Liver (tissue), 9 donors: ENCODE measurements around the gene GRM1. TPM values are rescaled to one million over a fixed set of nuclear protein-coding genes. Genes with fewer than 3 reads are reported as not detected.

Experiments used
- DNase-seq: peaks from one replicate; pipeline ENCODE4 v3.0.0-alpha.2; 2017; ENCODE audit warnings: low spot score
- H3K27ac ChIP-seq, 2 donors: one replicate each; pipeline ENCODE4 v1.7.0; 2013; ENCODE audit warnings: inconsistent platforms in 2 of 2, low read length in 2 of 2, control low read depth in 1 of 2, low read depth in 1 of 2, mild to moderate bottlenecking in 1 of 2
- H3K27me3 ChIP-seq, 4 donors: one replicate each; pipeline versions ENCODE4 v1.6.1 to v1.7.0; 2013; ENCODE audit warnings: low read length in 3 of 4, inconsistent platforms in 1 of 4, mild to moderate bottlenecking in 1 of 4, moderate library complexity in 1 of 4; ENCODE audit not compliant: control insufficient read depth in 4 of 4, insufficient read depth in 4 of 4
- H3K36me3 ChIP-seq, 4 donors: one replicate each; pipeline versions ENCODE4 v1.6.1 to v1.7.0; 2013; ENCODE audit warnings: low read length in 3 of 4, mild to moderate bottlenecking in 3 of 4, low read depth in 1 of 4, moderate library complexity in 1 of 4; ENCODE audit not compliant: control insufficient read depth in 4 of 4, insufficient read depth in 3 of 4
- H3K4me1 ChIP-seq, 4 donors: one replicate each; pipeline versions ENCODE4 v1.6.1 to v1.7.0; 2013; ENCODE audit warnings: low read length in 3 of 4, mild to moderate bottlenecking in 3 of 4, moderate library complexity in 1 of 4; ENCODE audit not compliant: control insufficient read depth in 4 of 4, insufficient read depth in 4 of 4
- H3K4me3 ChIP-seq, 3 donors: one replicate each; pipeline versions ENCODE4 v1.6.1 to v1.7.0; 2013; ENCODE audit warnings: low read length in 3 of 3, control low read depth in 1 of 3, low read depth in 1 of 3, mild to moderate bottlenecking in 1 of 3
- H3K9ac ChIP-seq, 2 donors: one replicate each; pipeline ENCODE4 v1.7.0; 2013; ENCODE audit warnings: low read length in 2 of 2, mild to moderate bottlenecking in 2 of 2, moderate library complexity in 2 of 2, control low read depth in 1 of 2, low read depth in 1 of 2
- H3K9me3 ChIP-seq, 4 donors: one replicate each; pipeline versions ENCODE4 v1.6.1 to v1.7.0; 2013; ENCODE audit warnings: low read length in 3 of 4; ENCODE audit not compliant: control insufficient read depth in 4 of 4
- EGR1 ChIP-seq, 2 donors: IDR thresholded peaks; 2 replicates each; pipeline ENCODE4 v1.6.1; 2016 to 2018; ENCODE audit warnings: antibody characterized with exemption in 2 of 2, low read depth in 2 of 2
- FOXA1 ChIP-seq: IDR thresholded peaks from 2 replicates; pipeline ENCODE4 v1.6.1; 2016; ENCODE audit warnings: antibody characterized with exemption
- FOXA2 ChIP-seq: IDR thresholded peaks from 2 replicates; pipeline ENCODE4 v1.6.1; 2016; ENCODE audit warnings: antibody characterized with exemption
- GABPA ChIP-seq, 2 donors: IDR thresholded peaks in 1 of 2; conservative IDR thresholded peaks in 1 of 2; 2 replicates each; pipeline ENCODE4 v1.6.1; 2016; ENCODE audit warnings: antibody characterized with exemption in 2 of 2, mild to moderate bottlenecking in 1 of 2, moderate library complexity in 1 of 2
- HNF4A ChIP-seq, 2 donors: conservative IDR thresholded peaks; 2 replicates each; pipeline ENCODE4 v1.6.1; 2016; ENCODE audit warnings: antibody characterized with exemption in 2 of 2, mild to moderate bottlenecking in 2 of 2
- HNF4G ChIP-seq: IDR thresholded peaks from 2 replicates; pipeline ENCODE4 v1.6.1; 2016; ENCODE audit warnings: antibody characterized with exemption
- NR2F2 ChIP-seq: IDR thresholded peaks from 2 replicates; pipeline ENCODE4 v1.6.1; 2016; ENCODE audit warnings: antibody characterized with exemption
- RAD21 ChIP-seq, 2 donors: IDR thresholded peaks; 2 replicates each; pipeline ENCODE4 v1.6.1; 2016; ENCODE audit warnings: antibody characterized with exemption in 2 of 2, mild to moderate bottlenecking in 2 of 2
- RXRA ChIP-seq, 2 donors: IDR thresholded peaks; 2 replicates each; pipeline ENCODE4 v1.6.1; 2017 to 2018; ENCODE audit warnings: antibody characterized with exemption in 2 of 2, mild to moderate bottlenecking in 1 of 2
- TAF1 ChIP-seq: conservative IDR thresholded peaks from 2 replicates; pipeline ENCODE4 v1.6.1; 2016; ENCODE audit warnings: antibody characterized with exemption, mild to moderate bottlenecking
- YY1 ChIP-seq: IDR thresholded peaks from 2 replicates; pipeline ENCODE4 v1.6.1; 2016; ENCODE audit warnings: antibody characterized with exemption, mild to moderate bottlenecking
- WGBS: extraction: QIAGEN DNeasy Blood & Tissue Kit; methylation state at CpG from one replicate; pipeline ENCODE4 v1.1.7; 2013; 5-methylcytosine and 5-hydroxymethylcytosine counted together
- polyA plus RNA-seq, 2 donors: library from polyadenylated mRNA; stranded (reverse) in 1 of 2; unstranded in 1 of 2; fragments of 200-250 nt in 1 of 2; fragments of >200 nt in 1 of 2; fragmentation: Nextera tagmentation in 1 of 2; extraction: Ambion mirVana in 1 of 2; gene quantifications; one replicate each; pipeline versions ENCODE4 v1.2.1 to v1.2.3, GENCODE V29; 2013 to 2015
- total RNA-seq, 2 donors: library from RNA; depleted of rRNA; stranded (reverse); fragments of >200 nt; gene quantifications; one replicate each; pipeline ENCODE4 v1.2.3, GENCODE V29; 2014
- TF ChIP-seq, protein P1 (sequence below): IDR thresholded peaks from 2 replicates; pipeline ENCODE4 v1.6.1; 2016; ENCODE audit warnings: antibody characterized with exemption
- TF ChIP-seq, protein P2 (sequence below): IDR thresholded peaks from 2 replicates; pipeline ENCODE4 v1.6.1; 2016; ENCODE audit warnings: antibody characterized with exemption
- TF ChIP-seq, protein P3 (sequence below): IDR thresholded peaks from 2 replicates; pipeline ENCODE4 v1.6.1; 2016; ENCODE audit warnings: antibody characterized with exemption, mild to moderate bottlenecking
- TF ChIP-seq, protein P4 (sequence below): IDR thresholded peaks from 2 replicates; pipeline ENCODE4 v1.6.1; 2016; ENCODE audit warnings: antibody characterized with exemption
- donor health status: healthy.
- donor health status: healthy.
- donor health status: healthy.
- donor health status: healthy.
- donor health status: healthy.

GRM1 gene
- total and polyA plus RNA-seq, 4 donors = under 0.01 to 0.05 (median 0.01) TPM; not detected in 1

DNA sequence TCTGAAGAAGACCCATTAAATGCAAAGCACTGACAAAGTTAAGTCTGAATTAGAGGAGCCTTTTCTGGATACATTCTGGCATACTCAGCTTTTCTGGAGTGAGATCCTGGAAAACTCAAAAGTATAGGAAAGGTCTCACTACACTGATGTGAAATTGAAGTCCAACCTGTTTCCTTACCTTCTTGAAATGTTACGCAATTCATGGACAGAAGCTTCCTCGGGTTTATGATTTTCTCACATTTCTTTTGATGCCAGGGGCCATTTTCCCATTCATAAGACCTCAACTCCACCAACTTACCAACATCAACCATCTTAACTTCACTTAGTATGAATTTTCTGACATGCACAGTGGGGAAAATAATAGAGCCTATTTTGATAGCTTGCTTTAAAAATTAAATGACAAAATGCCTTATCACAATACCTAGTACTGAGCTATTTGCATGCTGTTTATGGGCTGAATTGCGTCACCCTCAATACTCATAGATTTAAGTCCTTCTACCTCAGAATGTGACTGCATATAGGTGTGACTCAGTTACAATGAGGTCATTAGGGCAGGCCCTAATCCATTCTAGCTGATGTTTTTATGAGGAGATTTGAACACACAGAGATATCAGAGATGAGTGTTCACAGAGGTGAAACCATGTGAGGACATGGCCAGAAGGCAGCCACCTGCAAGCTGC, 441.4 kb downstream of the GRM1 start:
- no peak for TF ChIP-seq GABPA (IDR thresholded peaks at IDR 0.05 in 1 of 2, conservative IDR thresholded peaks at IDR 0.05 in 1 of 2)
- TF ChIP-seq RAD21 (IDR thresholded peaks at IDR 0.05) = no peak
- TF ChIP-seq, protein P1, sequence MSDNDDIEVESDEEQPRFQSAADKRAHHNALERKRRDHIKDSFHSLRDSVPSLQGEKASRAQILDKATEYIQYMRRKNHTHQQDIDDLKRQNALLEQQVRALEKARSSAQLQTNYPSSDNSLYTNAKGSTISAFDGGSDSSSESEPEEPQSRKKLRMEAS = no peak
- no peak for TF ChIP-seq HNF4A (conservative IDR thresholded peaks at IDR 0.05)
- TF ChIP-seq, protein P2, sequence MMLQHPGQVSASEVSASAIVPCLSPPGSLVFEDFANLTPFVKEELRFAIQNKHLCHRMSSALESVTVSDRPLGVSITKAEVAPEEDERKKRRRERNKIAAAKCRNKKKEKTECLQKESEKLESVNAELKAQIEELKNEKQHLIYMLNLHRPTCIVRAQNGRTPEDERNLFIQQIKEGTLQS = no peak
- WGBS = 82% methylated on average over 3 of the region's 3 CpGs
- Histone ChIP-seq H3K36me3 (no peaks in the 10 kb centered on the region), H3K27ac (no peak overlapping the region), H3K4me1 (no peaks in the 10 kb centered on the region), H3K4me3 (no peak overlapping the region), H3K9me3 (no peaks in the 10 kb centered on the region), H3K9ac (no peak overlapping the region), H3K27me3 (no peaks in the 10 kb centered on the region)
- no peak for DNase-seq

DNA sequence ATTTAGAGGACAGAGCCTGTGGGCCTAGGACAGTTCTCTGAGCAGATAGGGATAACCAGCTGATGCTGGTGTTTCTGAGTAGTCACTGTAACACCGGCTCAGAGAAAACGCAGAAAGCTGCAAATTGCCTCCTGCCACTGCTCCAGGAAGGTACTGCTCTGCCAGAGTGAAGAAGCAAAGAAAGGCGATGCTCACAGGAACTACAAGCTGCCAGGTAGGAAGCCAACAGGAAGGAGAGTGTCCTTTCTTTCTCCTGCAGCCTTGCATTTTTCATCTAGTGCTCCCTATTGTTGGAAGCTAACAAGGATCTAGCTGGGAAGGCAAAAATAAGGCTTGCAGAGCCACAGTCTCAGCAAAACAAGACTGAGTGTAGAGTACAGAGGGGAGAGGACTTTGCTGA, 444.1 kb downstream of the GRM1 start:
- Histone ChIP-seq H3K4me3 (no peak overlapping the region), H3K36me3 (no peaks in the 10 kb centered on the region), H3K27me3 (peaks cover 0 to 4% (median 0%) of the 10 kb centered on the region in 4 donors), H3K4me1 (no peaks in the 10 kb centered on the region), H3K9ac (no peak overlapping the region), H3K9me3 (no peaks in the 10 kb centered on the region), H3K27ac (no peak overlapping the region)
- TF ChIP-seq RAD21 (IDR thresholded peaks at IDR 0.05) = no peak
- TF ChIP-seq, protein P3, sequence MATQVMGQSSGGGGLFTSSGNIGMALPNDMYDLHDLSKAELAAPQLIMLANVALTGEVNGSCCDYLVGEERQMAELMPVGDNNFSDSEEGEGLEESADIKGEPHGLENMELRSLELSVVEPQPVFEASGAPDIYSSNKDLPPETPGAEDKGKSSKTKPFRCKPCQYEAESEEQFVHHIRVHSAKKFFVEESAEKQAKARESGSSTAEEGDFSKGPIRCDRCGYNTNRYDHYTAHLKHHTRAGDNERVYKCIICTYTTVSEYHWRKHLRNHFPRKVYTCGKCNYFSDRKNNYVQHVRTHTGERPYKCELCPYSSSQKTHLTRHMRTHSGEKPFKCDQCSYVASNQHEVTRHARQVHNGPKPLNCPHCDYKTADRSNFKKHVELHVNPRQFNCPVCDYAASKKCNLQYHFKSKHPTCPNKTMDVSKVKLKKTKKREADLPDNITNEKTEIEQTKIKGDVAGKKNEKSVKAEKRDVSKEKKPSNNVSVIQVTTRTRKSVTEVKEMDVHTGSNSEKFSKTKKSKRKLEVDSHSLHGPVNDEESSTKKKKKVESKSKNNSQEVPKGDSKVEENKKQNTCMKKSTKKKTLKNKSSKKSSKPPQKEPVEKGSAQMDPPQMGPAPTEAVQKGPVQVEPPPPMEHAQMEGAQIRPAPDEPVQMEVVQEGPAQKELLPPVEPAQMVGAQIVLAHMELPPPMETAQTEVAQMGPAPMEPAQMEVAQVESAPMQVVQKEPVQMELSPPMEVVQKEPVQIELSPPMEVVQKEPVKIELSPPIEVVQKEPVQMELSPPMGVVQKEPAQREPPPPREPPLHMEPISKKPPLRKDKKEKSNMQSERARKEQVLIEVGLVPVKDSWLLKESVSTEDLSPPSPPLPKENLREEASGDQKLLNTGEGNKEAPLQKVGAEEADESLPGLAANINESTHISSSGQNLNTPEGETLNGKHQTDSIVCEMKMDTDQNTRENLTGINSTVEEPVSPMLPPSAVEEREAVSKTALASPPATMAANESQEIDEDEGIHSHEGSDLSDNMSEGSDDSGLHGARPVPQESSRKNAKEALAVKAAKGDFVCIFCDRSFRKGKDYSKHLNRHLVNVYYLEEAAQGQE = no peak
- TF ChIP-seq, protein P2 = no peak
- WGBS = 67% methylated on average over 3 of the region's 3 CpGs
- no peak for DNase-seq

DNA sequence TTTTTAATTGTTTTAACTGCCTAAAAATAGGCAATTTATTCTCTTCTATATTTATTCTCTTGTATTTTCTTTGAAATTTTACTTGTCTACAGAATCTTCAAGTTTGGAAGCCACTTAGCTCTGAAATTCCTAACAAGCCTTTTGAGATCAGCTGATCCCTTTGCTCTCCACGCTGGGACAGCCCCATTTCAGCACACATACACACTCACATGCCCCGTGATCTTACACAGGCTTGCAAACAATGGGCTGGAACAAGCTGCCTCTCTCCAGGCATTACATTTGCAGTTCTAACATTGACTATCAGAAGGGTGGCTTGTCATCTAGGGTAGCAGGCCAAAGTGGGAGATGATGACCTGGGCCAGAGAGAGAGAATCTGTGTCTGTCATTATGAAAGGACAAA, 452.7 kb downstream of the GRM1 start:
- Histone ChIP-seq H3K4me3 (no peak overlapping the region), H3K27ac (no peak overlapping the region), H3K9ac (no peak overlapping the region), H3K36me3 (no peaks in the 10 kb centered on the region), H3K9me3 (peaks cover 0 to 3% (median 1%) of the 10 kb centered on the region in 4 donors), H3K4me1 (no peaks in the 10 kb centered on the region), H3K27me3 (no peaks in the 10 kb centered on the region)
- 41% methylated on average over 2 of the region's 2 CpGs for WGBS
- DNase-seq = no peak
- TF ChIP-seq FOXA1 = no peak
- no peak for TF ChIP-seq TAF1
- no peak for TF ChIP-seq YY1
- no peak for TF ChIP-seq RXRA (IDR thresholded peaks at IDR 0.05)
- TF ChIP-seq NR2F2 = no peak
- no peak for TF ChIP-seq HNF4G
- TF ChIP-seq, protein P3 = no peak
- TF ChIP-seq, protein P4, sequence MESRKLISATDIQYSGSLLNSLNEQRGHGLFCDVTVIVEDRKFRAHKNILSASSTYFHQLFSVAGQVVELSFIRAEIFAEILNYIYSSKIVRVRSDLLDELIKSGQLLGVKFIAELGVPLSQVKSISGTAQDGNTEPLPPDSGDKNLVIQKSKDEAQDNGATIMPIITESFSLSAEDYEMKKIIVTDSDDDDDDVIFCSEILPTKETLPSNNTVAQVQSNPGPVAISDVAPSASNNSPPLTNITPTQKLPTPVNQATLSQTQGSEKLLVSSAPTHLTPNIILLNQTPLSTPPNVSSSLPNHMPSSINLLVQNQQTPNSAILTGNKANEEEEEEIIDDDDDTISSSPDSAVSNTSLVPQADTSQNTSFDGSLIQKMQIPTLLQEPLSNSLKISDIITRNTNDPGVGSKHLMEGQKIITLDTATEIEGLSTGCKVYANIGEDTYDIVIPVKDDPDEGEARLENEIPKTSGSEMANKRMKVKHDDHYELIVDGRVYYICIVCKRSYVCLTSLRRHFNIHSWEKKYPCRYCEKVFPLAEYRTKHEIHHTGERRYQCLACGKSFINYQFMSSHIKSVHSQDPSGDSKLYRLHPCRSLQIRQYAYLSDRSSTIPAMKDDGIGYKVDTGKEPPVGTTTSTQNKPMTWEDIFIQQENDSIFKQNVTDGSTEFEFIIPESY = no peak
- TF ChIP-seq, protein P2 = no peak
- no peak for TF ChIP-seq EGR1 (IDR thresholded peaks at IDR 0.05; ENCODE audit: low read depth in 2 of 2)
- TF ChIP-seq RAD21 (IDR thresholded peaks at IDR 0.05) = no peak
- no peak for TF ChIP-seq FOXA2
